GM18499 (cell line): ENCODE data around the gene CDH4.

Experiments used
- ATAC-seq: cut with Tn5 transposase; IDR thresholded peaks from one replicate; pipeline ENCODE4 v1.9.1; 2021; ENCODE audit warnings: moderate number of reproducible peaks; ENCODE audit not compliant: insufficient read depth, unreplicated experiment

CDH4 gene

DNA sequence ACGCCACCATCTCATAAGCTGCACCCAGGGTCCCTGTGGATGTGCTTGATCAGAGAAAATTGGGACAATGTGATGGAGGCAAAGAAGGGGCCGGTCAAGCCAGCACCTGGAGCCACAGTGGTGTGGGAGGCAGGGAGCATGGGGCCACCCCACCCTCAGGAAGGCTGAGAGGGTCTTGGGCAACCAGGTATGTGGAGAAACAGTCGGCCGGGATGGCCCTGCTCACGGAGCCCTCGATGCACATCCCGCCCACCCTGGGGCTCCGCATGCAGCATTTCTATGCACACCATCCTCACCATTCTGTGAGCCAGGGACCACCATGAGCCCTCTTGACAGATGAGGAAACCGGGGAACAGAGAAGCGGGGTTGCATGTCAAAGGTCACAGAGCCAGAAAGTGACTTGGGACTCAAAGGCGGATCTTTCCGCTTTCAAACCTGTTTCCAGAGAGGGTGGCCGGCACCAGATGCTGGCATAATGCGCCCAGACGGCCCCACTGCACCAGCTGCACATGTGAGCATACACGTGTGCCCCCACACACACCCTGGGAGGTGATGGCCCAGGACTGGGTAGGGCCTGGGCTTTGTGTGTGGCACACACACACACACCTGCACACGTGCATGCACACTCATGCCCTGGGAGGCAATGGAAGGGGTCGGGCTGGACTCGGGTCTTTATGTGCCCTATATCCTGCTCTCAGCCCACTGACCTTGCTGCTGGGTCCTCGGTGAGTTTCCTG is 415.2 kb downstream of the CDH4 start:
- no peak for ATAC-seq

DNA sequence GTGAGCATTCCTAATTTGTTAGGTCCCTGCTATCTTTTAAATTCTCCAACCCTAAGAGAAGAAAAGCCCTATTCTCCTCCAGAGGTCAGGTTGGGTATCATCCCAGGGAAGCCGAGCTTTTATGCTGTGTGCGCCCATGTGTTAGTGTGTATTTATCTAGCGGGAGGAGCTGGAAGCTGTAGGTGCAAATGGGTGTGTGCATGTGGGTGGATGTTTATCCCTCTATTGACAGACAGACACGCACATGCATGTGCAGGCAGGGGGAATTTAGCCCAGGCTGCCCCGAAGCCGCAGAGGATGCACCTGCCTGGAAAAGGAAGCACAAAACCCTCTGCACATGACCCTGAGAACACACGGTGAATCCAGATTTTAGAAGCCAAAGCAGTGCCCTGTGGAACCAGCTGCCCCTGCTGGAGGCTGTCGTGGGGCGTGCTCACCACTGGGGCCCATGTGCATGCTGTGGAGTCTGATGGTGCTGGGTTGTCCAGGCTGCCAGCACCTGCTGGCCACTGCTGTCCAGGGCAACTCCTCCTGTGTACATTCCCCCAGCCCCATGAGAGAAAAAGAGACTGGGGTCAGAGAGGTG is 416.1 kb downstream of the CDH4 start:
- ATAC-seq: no peak

- ATAC-seq: no peak
These were observed 416.9 kb downstream of the CDH4 start for GRCh38 chr20:61668771-61669503.

GRCh38 chr20:61670274-61670673 is 418.2 kb downstream of the CDH4 start:
- no peak for ATAC-seq

- no peak for ATAC-seq
These were observed 419.5 kb downstream of the CDH4 start for GRCh38 chr20:61671559-61671958.

DNA sequence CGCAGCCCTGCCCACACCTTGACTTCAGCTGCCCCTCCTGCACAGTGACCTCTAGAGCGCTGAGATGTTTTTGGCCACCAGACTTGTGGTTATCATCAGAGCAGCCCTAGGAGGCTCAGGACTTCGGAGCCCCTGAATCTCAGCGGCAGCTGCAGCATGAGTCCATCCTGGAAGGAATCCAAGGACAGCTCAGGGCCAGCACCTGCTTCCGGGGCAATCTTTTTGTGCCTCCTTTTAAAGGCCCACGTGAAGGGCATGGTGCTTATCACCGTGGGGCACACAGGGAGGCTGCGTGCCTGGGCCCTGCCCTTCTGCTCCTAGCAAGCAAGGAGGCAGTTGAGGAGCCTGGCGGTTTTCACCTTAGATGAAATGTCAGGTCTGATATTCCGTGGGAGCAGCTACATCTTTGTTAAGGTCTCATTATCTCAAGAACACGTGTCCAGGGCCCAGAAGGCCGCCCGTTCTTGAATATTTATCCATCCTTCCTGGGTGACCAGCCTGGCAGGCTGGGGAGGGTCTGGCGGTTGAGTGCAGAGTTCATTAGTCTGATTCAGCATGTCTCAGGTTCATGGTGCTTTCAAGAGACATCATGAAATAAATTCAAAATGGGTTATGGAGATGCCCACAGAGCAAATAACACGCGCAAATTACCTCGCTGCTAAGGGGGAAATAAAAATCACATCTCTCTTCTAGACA is 421.2 kb downstream of the CDH4 start:
- no peak for ATAC-seq

DNA sequence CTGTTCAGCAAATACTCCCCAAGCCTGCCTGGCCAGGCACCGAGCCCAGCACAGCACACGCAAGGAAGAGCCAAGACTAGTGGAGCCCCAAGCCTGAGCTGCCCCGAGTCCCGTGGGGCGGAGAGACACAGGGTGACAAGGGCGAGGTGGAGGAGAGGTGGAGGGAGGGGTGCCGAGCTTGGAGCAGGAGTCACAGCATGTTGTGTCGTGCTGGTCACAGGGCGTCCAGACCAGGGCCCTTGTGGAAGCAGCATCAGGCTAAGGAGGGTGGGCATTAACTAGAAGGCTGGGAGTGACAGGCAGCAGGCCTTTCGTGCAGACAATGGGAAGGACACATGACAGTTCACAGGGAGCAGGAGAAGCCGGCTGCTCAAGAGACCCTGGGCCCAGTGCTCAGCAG is 422.1 kb downstream of the CDH4 start:
- no peak for ATAC-seq

GRCh38 chr20:61674688-61675087 is 422.6 kb downstream of the CDH4 start:
- ATAC-seq: no peak

GRCh38 chr20:61677928-61678327 is 425.9 kb downstream of the CDH4 start:
- no peak for ATAC-seq

DNA sequence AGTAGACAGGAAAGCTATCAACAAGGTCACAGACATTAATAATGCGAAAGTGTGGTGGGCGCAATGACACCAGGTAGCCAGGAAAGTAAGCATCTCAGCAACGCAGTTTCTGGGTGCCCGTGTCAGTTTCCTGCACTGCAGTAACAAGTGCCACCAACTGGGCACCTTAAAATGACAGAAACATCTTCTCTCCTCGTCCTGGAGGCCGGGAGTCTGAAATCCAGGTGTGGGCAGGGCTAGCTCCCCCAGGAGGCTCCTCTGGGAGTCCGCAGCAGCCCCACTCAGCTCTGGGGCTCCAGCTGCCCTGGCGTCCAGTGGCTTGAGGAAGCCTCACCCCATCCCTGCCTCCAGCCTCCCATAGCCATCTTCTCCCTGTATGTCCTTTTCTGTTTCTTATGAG is 426.4 kb downstream of the CDH4 start:
- no peak for ATAC-seq

GRCh38 chr20:61679473-61679872 is 427.4 kb downstream of the CDH4 start:
- no peak for ATAC-seq

GRCh38 chr20:61680096-61680495 is 428.0 kb downstream of the CDH4 start:
- no peak for ATAC-seq

DNA sequence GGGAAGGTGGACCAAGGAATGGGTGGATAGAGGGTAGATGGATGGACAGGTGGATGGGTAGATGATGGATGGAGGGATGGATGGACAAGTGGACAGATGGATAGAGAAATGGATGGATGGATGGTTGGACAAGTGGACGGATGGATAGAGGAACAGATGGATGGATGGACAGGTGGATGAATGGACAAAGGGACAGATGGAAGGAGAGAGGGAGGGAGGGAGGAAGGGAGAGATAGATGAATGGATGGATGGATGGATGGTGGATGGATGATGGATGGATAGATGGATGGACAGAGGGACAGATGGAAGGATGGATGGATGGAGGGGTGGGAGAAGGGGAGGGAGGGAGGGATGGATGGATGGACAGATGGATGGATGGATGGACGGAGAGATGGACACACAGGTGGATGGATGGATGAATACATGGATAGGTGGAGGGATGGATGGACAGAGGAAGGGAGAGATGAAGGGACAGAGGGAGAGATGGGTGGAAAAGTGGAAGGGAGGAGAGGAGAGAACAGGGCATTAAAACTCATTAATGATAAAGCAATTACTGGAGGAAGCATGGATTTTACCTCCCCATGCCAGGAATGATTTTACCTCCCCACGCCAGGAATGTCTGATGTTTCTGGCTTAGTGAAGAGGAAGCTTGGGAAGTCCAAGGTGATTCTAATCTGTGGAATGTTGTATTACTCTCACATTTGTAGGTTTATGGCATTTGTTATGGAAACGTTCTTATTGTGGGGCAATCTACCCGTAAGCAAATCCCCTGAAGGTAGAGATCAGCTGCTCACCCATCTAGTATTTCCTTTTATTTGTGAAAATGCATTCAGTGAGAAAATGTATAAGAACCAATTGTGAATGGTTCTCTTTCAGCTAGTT is 430.3 kb downstream of the CDH4 start:
- ATAC-seq: no peak

GRCh38 chr20:61682996-61683681 is 431.1 kb downstream of the CDH4 start:
- no peak for ATAC-seq

GRCh38 chr20:61683721-61684120 is 431.7 kb downstream of the CDH4 start:
- no peak for ATAC-seq

- ATAC-seq: no peak
These were observed 432.1 kb downstream of the CDH4 start for GRCh38 chr20:61684136-61684535.

DNA sequence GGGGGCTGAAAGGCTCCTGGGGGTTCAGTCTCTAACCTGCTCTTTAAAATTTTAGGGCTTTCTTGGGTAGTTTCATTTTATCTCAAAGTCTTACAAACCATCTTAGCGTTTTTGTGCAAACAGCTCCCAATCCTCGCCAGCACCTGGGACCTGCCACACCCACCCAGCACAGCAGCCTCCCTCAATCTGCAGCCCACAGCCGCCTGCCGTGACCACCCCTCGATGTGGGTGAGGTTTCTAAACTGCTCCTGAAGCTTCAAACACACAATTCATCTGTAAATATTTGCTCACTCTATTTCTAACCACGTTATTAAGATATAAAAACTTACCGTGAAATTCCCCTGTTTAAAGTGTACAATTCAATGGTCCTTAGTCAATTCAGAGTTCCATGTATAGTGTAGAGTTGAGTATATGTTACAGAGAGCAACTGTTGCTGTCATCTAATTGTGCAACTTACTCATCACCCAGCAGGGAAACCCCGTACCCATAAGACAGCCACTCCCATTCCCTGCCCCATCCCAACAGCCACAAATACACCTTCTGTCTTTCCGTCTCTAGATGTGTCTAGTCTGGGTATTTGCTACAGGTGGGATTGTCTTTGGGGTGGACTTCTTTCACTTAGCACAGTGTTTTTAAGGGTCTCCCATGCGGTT is 432.6 kb downstream of the CDH4 start:
- no peak for ATAC-seq

DNA sequence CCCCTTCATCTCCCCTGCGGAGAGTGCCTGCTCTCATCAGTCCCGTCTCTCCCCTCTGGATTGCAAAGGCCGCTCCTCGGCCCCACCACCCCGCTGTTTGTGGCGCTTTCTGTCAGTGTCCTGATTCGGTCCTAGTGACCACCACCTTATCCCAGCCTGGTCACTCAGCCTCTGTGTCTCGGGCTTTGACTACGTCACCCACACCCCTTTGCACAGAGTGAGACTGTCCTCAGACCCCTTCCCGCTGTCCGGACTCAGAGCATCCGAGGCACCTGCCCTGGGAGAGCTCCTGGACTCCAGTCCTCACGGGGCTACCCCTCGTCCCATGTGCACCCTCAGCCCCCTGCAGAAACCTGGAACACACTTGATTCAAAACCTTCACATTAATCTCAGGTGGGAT is 433.4 kb downstream of the CDH4 start:
- ATAC-seq: no peak
